Type B pancreatic cell (in vitro differentiated cells): ENCODE data around the gene ACKR2. TPM values are rescaled to one million over a fixed set of nuclear protein-coding genes. Genes with fewer than 3 reads are reported as not detected.
A peak's percentile ranks its signal among the peaks of the same experiment; 100 is the strongest.

Experiments
- DNase-seq: peaks from one replicate; pipeline ENCODE4 v3.0.0; 2021; ENCODE audit warnings: mixed read lengths; ENCODE audit not compliant: unreplicated experiment; ENCODE audit errors: extremely low spot score
- H3K27ac Mint-ChIP-seq: 2 replicates; pipeline ENCODE4 v1.8.0; 2021; ENCODE audit warnings: mild to moderate bottlenecking, mixed read lengths
- H3K27me3 Mint-ChIP-seq: 2 replicates; pipeline ENCODE4 v1.8.0; 2021; ENCODE audit warnings: mixed read lengths
- H3K36me3 Mint-ChIP-seq: 2 replicates; pipeline ENCODE4 v1.8.0; 2021; ENCODE audit warnings: mixed read lengths
- H3K4me1 Mint-ChIP-seq: one replicate; pipeline ENCODE4 v1.8.0; 2021; ENCODE audit warnings: mixed read lengths; ENCODE audit not compliant: unreplicated experiment
- H3K4me3 Mint-ChIP-seq: 2 replicates; pipeline ENCODE4 v1.8.0; 2021; ENCODE audit warnings: mild to moderate bottlenecking, mixed read lengths
- H3K9me3 Mint-ChIP-seq: 2 replicates; pipeline ENCODE4 v1.8.0; 2021; ENCODE audit warnings: mixed read lengths
- CTCF ChIP-seq: fragments of 200-600 bp; sonication (generic); conservative IDR thresholded peaks from 2 replicates; pipeline ENCODE4 v1.5.0; 2021; ENCODE audit warnings: antibody characterized with exemption, mild to moderate bottlenecking
- total RNA-seq: library from RNA; stranded (reverse); gene quantifications from 2 replicates; pipeline ENCODE4 v1.2.1, GENCODE V29; 2021; ENCODE audit warnings: low replicate concordance

Gene ACKR2
- total RNA-seq, 1 donor from 2014 or later = 3.5 TPM

GRCh38 chr3:42780398-42780797 lies 28.8 kb upstream of the ACKR2 start:
- TF ChIP-seq CTCF = no peak
- Mint-ChIP-seq H3K36me3 (peaks cover 19% of the 10 kb centered on the region), H3K4me1 (peaks cover 6% of the 10 kb centered on the region), H3K4me3 (no peak overlapping the region), H3K27ac (peak overlapping the region; percentile 55), H3K27me3 (no peaks in the 10 kb centered on the region), H3K9me3 (no peaks in the 10 kb centered on the region)
- DNase-seq = no peak

- Mint-ChIP-seq H3K36me3 (peaks cover 26% of the 10 kb centered on the region), H3K9me3 (no peaks in the 10 kb centered on the region), H3K27me3 (no peaks in the 10 kb centered on the region), H3K27ac (peak overlapping the region; percentile 55), H3K4me1 (peaks cover 6% of the 10 kb centered on the region), H3K4me3 (no peak overlapping the region)
- DNase-seq = no peak
- peak; percentile 88 for TF ChIP-seq CTCF
These were observed 28.1 kb upstream of the ACKR2 start for GRCh38 chr3:42780892-42781700.

GRCh38 chr3:42786212-42786611 lies 23.0 kb upstream of the ACKR2 start:
- H3K27me3 Mint-ChIP-seq = no peaks in the 10 kb centered on the region
- DNase-seq = no peak
- no peak overlapping the region for H3K4me3 Mint-ChIP-seq
- no peak overlapping the region for H3K27ac Mint-ChIP-seq
- H3K36me3 Mint-ChIP-seq = peaks cover 37% of the 10 kb centered on the region
- H3K4me1 Mint-ChIP-seq = peaks cover 5% of the 10 kb centered on the region
- TF ChIP-seq CTCF = no peak
- no peaks in the 10 kb centered on the region for H3K9me3 Mint-ChIP-seq

GRCh38 chr3:42786631-42787030 lies 22.6 kb upstream of the ACKR2 start:
- TF ChIP-seq CTCF = no peak
- H3K4me1 Mint-ChIP-seq = peaks cover 5% of the 10 kb centered on the region
- H3K27ac Mint-ChIP-seq = no peak overlapping the region
- no peaks in the 10 kb centered on the region for H3K9me3 Mint-ChIP-seq
- no peak for DNase-seq
- no peaks in the 10 kb centered on the region for H3K27me3 Mint-ChIP-seq
- H3K36me3 Mint-ChIP-seq = peaks cover 40% of the 10 kb centered on the region
- no peak overlapping the region for H3K4me3 Mint-ChIP-seq

- no peak for TF ChIP-seq CTCF
- Mint-ChIP-seq H3K36me3 (peaks cover 33% of the 10 kb centered on the region), H3K27me3 (no peaks in the 10 kb centered on the region), H3K4me3 (no peak overlapping the region), H3K4me1 (peaks cover 10% of the 10 kb centered on the region), H3K27ac (no peak overlapping the region), H3K9me3 (no peaks in the 10 kb centered on the region)
- no peak for DNase-seq
These were observed 18.5 kb upstream of the ACKR2 start for GRCh38 chr3:42790714-42791229.
